MM.1S (cell line): ENCODE measurements around the gene LGALS3.

Experiments used
- CTCF ChIP-seq: fragments of 300-600 bp; sonication (generic); IDR thresholded peaks from 2 replicates; pipeline ENCODE4 v1.5.1; 2016; ENCODE audit warnings: antibody characterized with exemption, low read length, mixed read lengths
- EZH2 ChIP-seq: fragments of 300-600 bp; sonication (generic); optimal IDR thresholded peaks from 2 replicates; pipeline ENCODE3; 2017; ENCODE audit warnings: low read depth, mild to moderate bottlenecking, antibody characterized with exemption, low read length, mixed read lengths

GRCh38 chr14:55111122-55111708 lies 17.8 kb upstream of the LGALS3 start:
- TF ChIP-seq CTCF = no peak
- TF ChIP-seq EZH2 = no peak
